ENCODE measurements around the gene CRK.

Gene CRK

GRCh38 chr17:1485423-1486376 lies 29.7 kb upstream of the CRK start:
- peak; percentile 93 for DNase-seq

GRCh38 chr17:1484676-1485422 lies 28.8 kb upstream of the CRK start:
- DNase-seq = peak; percentile 94

- no peak for DNase-seq
These were observed 28.1 kb upstream of the CRK start for GRCh38 chr17:1484060-1484535.

GRCh38 chr17:1482680-1483079 lies 26.6 kb upstream of the CRK start:
- DNase-seq = no peak

- DNase-seq = no peak
These were observed 25.7 kb upstream of the CRK start for GRCh38 chr17:1481736-1482135.

GRCh38 chr17:1480747-1481465 lies 24.9 kb upstream of the CRK start:
- no peak for DNase-seq

- DNase-seq = no peak
These were observed 22.4 kb upstream of the CRK start for GRCh38 chr17:1478418-1478817.

- no peak for DNase-seq
These were observed 19.4 kb upstream of the CRK start for GRCh38 chr17:1475321-1475854.

- DNase-seq = no peak
These were observed 18.6 kb upstream of the CRK start for GRCh38 chr17:1474402-1475189.

GRCh38 chr17:1473841-1474240 lies 17.8 kb upstream of the CRK start:
- DNase-seq = no peak

GRCh38 chr17:1473170-1473569 lies 17.1 kb upstream of the CRK start:
- no peak for DNase-seq

GRCh38 chr17:1471911-1472821 lies 16.1 kb upstream of the CRK start:
- DNase-seq = no peak

- no peak for DNase-seq
These were observed 15.5 kb upstream of the CRK start for GRCh38 chr17:1471490-1471889.

- DNase-seq = no peak
These were observed 14.9 kb upstream of the CRK start for GRCh38 chr17:1470755-1471462.

- no peak for DNase-seq
These were observed 14.2 kb upstream of the CRK start for GRCh38 chr17:1470071-1470754.

- peak; percentile 68 for DNase-seq
These were observed 13.3 kb upstream of the CRK start for GRCh38 chr17:1469231-1469852.

- DNase-seq = no peak
These were observed 12.0 kb upstream of the CRK start for GRCh38 chr17:1467898-1468492.

GRCh38 chr17:1467258-1467657 lies 11.2 kb upstream of the CRK start:
- DNase-seq = no peak

GRCh38 chr17:1464186-1464585 lies 8.2 kb upstream of the CRK start:
- no peak for DNase-seq
